H1 (cell line): ENCODE results near the gene TNRC6C. TPM values are rescaled to one million over a fixed set of nuclear protein-coding genes. Genes with fewer than 3 reads are reported as not detected.

Source experiments
- CEBPB ChIP-seq: IDR thresholded peaks from 2 replicates; pipeline ENCODE4 v1.6.1; 2012; ENCODE audit warnings: low read depth, low read length
- E2F6 ChIP-seq: IDR thresholded peaks from 2 replicates; pipeline ENCODE4 v1.6.1; 2012; ENCODE audit warnings: inconsistent platforms
- HDAC2 ChIP-seq, 2 experiments: fragments of 300-600 bp in 1 of 2; sonication (generic) in 1 of 2; IDR thresholded peaks; 2 replicates each; pipeline ENCODE4 v1.6.1; 2011 to 2012; ENCODE audit warnings: low read depth in 2 of 2, low read length in 2 of 2, mild to moderate bottlenecking in 2 of 2, moderate library complexity in 2 of 2, borderline replicate concordance in 1 of 2, inconsistent platforms in 1 of 2
- POLR2A ChIP-seq, 2 experiments: IDR thresholded peaks; 1 replicate in 1 of 2; 2 replicates in 1 of 2; pipeline ENCODE4 v1.6.1; 2011; ENCODE audit warnings: low read depth in 2 of 2, low read length in 2 of 2, mild to moderate bottlenecking in 2 of 2; ENCODE audit errors: control extremely low read depth in 1 of 2
- RBBP5 ChIP-seq: IDR thresholded peaks from 2 replicates; pipeline ENCODE4 v1.7.1; 2012; ENCODE audit warnings: low read depth, mild to moderate bottlenecking, inconsistent platforms, low read length, moderate library complexity, borderline replicate concordance
- RFX5 ChIP-seq: IDR thresholded peaks from 2 replicates; pipeline ENCODE4 v1.6.1; 2011; ENCODE audit warnings: low read depth, low read length, improper control_type of control experiment, borderline replicate concordance
- SAP30 ChIP-seq: fragments of 300-600 bp; sonication (generic); IDR thresholded peaks from 2 replicates; pipeline ENCODE4 v1.7.1; 2012; ENCODE audit warnings: low read length, moderate library complexity, mild to moderate bottlenecking, inconsistent platforms; ENCODE audit not compliant: insufficient read depth, insufficient replicate concordance
- SIN3A ChIP-seq, 2 experiments: IDR thresholded peaks in 1 of 2; conservative IDR thresholded peaks in 1 of 2; 2 replicates each; pipeline ENCODE4 v1.6.1; 2011 to 2012; ENCODE audit warnings: low read length in 2 of 2, improper control_type of control experiment in 1 of 2, low read depth in 1 of 2, mild to moderate bottlenecking in 1 of 2
- SRF ChIP-seq: IDR thresholded peaks from 2 replicates; pipeline ENCODE4 v1.6.1; 2011; ENCODE audit warnings: mild to moderate bottlenecking, low read depth, low read length, moderate library complexity
- TAF7 ChIP-seq: optimal IDR thresholded peaks from 2 replicates; pipeline ENCODE3; 2011; ENCODE audit warnings: low read depth, mild to moderate bottlenecking, inconsistent platforms, low read length, moderate library complexity, borderline replicate concordance
- TBP ChIP-seq: IDR thresholded peaks from 2 replicates; pipeline ENCODE4 v1.6.1; 2011; ENCODE audit warnings: low read depth, low read length, improper control_type of control experiment
- TCF12 ChIP-seq: IDR thresholded peaks from 2 replicates; pipeline ENCODE4 v1.6.1; 2011; ENCODE audit warnings: low read depth, mild to moderate bottlenecking, low read length
- USF2 ChIP-seq: IDR thresholded peaks from 2 replicates; pipeline ENCODE4 v1.6.1; 2011; ENCODE audit warnings: low read length, improper control_type of control experiment
- polyA plus RNA-seq, 7 experiments: library from polyadenylated mRNA; depleted of rRNA in 3 of 7; stranded (reverse) in 5 of 7; unstranded in 2 of 7; fragments of >200 nt in 5 of 7; fragments of 200-250 nt in 2 of 7; gene quantifications; 1 replicate in 5 of 7; 2 replicates in 1 of 7; 4 replicates in 1 of 7; pipeline versions ENCODE4 v1.2.1 to v1.2.3, GENCODE V29; 2011 to 2013; ENCODE audit warnings: missing spikeins in 2 of 7, mixed read lengths in 2 of 7
- total RNA-seq: library from RNA; stranded (reverse); fragmentation: NEBNext Ultra II Directional; extraction: Animal tissue kit (Norgen Biotek cat#: 25700); gene quantifications from 2 replicates; pipeline ENCODE4 v1.2.1, GENCODE V29; 2021

The TNRC6C gene
- total and polyA plus RNA-seq, 2 of the 8 experiments (the other 6 are each of a cell fraction or from before 2014, with no cell fraction given) = 2.8 to 28.9 TPM

GRCh38 chr17:78128551-78129350, 170.2 kb downstream of the TNRC6C start, which contains the start of gene TMC6 (continued):
- TF ChIP-seq TBP (peak; percentile 68; the same call in 1 of the 2 replicates), USF2 (peak; percentile 81), TAF7 (peak; percentile 85), RBBP5 (no peak), POLR2A (IDR thresholded peaks at IDR 0.05; ENCODE audit: control extremely low read depth in 1 of 2, low read depth in 2 of 2, low read length in 2 of 2) (0 out of 3 replicates have a peak, but pooled peaks of 1 of the 2 experiments have one; percentile 59), SAP30 (no peak), CEBPB (no peak), E2F6 (no peak), TCF12 (no peak), SRF (no peak), SIN3A (conservative IDR thresholded peaks at IDR 0.05 in 1 of 2, IDR thresholded peaks at IDR 0.05 in 1 of 2; ENCODE audit: low read depth in 1 of 2, low read length in 2 of 2) (peak in 1 of 2 experiments; percentile 73; a peak in 1 of 4 replicates), HDAC2 (IDR thresholded peaks at IDR 0.05; ENCODE audit: borderline replicate concordance in 1 of 2, low read depth in 2 of 2, low read length in 2 of 2) (no peak), RFX5 (no peak)
